LNCaP clone FGC (cell line): ENCODE measurements around the gene CUTA.

Experiments used
- DNase-seq: peaks from one replicate; pipeline ENCODE4 v3.0.0-alpha.2; 2011; ENCODE audit warnings: low read depth
- H3K4me3 ChIP-seq: 2 replicates; pipeline ENCODE4 v1.5.1; 2011; ENCODE audit warnings: mild to moderate bottlenecking, low read depth, low read length, control low read depth
- TF ChIP-seq, protein P1 (sequence below): IDR thresholded peaks from 2 replicates; pipeline ENCODE4 v1.5.1; 2012; ENCODE audit warnings: mild to moderate bottlenecking; ENCODE audit not compliant: control insufficient read depth, insufficient read depth; ENCODE audit errors: extremely low read depth

CUTA gene

DNA sequence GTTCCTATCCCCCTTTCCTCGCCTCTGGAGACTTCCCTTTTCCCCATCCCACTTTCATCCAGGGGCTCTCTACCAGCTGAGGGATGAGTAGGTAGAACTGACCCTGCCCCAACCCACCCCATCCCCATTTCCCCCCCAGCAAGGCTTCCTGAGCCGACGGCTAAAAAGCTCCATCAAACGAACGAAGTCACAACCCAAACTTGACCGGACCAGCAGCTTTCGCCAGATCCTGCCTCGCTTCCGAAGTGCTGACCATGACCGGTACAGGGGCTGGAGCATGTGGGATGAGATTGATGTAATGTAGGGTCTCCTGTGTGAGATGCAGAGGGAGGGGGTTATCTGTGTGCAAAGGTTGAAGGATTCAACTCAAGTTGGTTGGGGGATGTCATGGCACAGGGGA, 14.6 kb upstream of the CUTA start:
- no peak overlapping the region for H3K4me3 ChIP-seq
- TF ChIP-seq, protein P1, sequence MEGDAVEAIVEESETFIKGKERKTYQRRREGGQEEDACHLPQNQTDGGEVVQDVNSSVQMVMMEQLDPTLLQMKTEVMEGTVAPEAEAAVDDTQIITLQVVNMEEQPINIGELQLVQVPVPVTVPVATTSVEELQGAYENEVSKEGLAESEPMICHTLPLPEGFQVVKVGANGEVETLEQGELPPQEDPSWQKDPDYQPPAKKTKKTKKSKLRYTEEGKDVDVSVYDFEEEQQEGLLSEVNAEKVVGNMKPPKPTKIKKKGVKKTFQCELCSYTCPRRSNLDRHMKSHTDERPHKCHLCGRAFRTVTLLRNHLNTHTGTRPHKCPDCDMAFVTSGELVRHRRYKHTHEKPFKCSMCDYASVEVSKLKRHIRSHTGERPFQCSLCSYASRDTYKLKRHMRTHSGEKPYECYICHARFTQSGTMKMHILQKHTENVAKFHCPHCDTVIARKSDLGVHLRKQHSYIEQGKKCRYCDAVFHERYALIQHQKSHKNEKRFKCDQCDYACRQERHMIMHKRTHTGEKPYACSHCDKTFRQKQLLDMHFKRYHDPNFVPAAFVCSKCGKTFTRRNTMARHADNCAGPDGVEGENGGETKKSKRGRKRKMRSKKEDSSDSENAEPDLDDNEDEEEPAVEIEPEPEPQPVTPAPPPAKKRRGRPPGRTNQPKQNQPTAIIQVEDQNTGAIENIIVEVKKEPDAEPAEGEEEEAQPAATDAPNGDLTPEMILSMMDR: no peak

DNA sequence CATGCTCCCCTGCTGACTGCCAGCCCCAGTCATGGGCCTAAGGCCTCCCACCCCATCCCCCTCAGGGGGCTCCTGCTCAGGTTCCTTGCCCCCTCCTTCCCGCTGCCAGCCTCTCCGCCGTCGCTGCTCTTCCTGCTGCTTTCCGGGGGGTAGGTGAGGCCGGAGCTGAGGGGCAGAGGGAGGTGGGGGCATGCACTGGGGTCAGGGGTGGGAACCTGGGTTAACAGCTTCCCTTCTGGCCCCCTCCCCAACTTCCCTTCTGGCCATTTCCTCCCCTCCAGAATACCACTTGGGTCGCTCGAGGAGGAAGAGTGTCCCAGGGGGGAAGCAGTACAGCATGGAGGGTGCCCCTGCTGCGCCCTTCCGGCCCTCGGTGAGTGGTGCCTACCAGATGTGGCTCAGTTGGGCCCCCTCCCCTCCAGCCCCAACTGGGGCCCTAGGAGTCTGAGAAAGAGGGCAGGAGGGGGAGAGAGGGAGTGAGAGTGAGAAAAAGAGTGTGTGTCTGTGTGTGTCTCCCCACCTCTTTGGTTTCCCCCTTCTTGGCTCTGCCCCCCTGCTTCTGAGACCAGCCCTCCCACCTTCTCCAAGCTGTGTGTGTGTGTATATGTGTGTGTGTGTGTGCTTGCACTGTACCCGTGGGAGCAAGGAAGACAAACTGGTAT, 14.1 kb upstream of the CUTA start:
- TF ChIP-seq, protein P1: no peak
- H3K4me3 ChIP-seq: no peak overlapping the region
- no peak for DNase-seq

More for the DNA sequence above, 14.6 kb upstream of the CUTA start:
- no peak for DNase-seq

DNA sequence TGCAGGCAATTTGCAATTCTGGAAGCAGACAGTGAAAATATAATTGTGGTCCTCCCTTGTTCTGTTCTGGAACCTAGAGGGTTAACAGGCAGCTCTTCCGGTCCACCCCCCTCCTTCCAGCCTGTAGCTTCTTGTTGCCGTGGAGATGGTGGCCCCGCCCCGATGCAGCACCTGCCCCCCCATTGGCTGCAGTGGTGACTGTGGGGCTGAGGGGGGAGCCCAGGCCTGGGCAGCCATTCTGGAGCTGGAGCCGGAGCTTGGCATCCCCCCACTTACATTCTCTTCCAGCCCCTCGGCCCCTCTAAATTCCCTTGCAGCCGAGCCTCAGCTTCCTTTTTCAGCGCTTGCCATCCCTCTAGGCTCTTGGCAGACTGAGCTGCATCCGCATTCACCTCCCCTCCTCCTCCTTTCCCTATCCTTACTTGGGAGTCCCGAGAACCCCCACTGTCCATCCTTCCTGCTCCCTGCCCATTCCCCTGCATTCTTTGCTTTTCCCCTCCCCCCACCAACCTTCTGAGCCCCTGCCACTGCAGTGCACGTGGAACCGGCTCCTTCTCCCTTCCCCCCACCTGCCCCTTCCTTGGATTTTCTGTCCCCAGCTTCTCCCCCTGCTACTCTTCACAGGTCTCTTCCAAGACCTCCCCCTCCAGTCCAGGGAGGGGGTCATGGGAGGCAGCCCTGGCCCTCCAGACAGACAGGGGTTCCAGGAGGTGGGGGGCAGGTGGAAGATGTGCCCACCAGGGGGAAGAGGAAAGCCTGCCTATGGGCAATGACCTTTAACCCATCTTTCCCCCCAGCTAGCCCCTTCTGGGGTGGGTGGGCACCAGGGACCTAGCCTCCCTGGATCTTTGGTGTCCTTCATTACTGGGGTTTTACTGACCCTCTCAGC, 13.3 kb upstream of the CUTA start:
- no peak for DNase-seq
- TF ChIP-seq, protein P1: no peak
- H3K4me3 ChIP-seq: no peak overlapping the region

DNA sequence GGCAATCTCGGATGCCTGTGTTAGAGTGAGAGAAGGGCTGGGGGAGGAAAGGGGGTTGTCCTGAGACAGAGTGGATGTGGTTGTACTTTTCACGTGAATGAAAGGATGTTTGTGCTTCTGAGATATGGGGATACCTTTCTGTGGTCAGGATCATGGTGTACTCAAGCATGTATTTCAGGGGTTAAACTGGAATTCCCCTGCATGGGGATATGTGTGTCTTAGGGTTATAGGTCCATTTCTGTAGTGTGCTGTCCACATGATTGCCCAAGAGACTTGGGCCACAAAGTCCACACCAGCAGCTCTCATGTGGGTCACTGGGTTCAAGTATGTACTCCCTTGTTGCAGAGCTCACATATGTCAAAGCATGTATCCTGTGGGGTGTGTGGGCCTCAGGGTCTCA, 12.4 kb upstream of the CUTA start:
- H3K4me3 ChIP-seq: no peak overlapping the region

DNA sequence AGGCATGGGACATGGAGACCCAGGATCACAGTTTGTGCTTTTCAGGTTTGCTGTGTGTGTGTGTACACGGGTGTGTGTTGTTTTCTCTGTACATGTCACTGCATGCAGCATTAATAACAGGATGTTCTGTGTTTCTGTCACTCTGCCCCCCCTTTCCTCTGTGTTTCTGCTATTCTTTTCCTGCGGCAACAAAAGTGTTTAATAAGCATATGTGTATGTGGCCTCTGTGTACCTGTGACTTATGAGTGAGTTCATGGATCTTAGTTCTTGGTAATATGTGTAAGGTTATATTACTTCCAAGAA, 11.8 kb upstream of the CUTA start:
- H3K4me3 ChIP-seq: no peak overlapping the region
- TF ChIP-seq, protein P1: no peak
- DNase-seq: no peak

More for the DNA sequence above, 12.4 kb upstream of the CUTA start:
- no peak for DNase-seq
- TF ChIP-seq, protein P1: no peak

DNA sequence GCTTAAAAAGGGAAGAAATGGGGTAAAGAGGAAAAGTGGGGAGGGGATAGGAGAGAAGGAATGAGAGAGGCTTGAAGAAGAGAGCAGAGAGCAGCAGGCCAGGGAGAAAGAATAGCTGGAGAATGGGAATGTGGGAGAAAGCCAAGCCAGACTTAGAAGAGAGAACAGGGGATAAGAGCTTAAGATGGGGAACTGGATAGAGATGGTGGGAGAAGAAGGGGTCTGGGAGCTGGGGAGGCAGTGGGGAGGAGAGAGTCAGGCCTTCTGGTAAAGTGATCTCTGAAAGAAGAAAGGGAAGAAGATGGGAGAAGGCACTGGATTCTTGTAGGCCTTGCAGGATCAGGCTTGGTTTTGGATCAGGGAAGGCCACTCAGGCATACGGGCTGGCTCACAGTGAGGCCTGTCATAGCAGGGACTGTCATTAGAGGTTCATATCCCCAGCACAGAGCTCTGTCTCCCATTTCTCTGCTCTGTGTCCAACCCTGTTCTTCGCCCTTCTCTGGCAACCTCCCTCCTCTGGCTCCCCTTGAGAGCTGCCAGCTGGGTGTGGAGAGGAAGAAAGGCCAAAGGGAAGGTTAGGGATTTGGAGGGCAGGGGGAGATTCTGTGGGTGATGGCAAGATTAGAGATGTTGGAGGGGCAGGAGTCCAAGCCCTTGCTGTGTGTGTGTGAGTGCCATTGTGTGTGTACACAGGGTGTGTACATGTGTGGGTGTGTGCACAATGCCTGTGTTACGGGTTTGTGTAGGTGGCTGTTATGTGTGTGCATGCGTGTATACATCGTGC, 11.3 kb upstream of the CUTA start:
- DNase-seq: no peak
- peak overlapping the region; percentile 60; the same call in 1 of the 2 replicates for H3K4me3 ChIP-seq
- TF ChIP-seq, protein P1: no peak
